Liver (tissue), 9 donors: ENCODE results near the gene PTPRD. TPM values are rescaled to one million over a fixed set of nuclear protein-coding genes. Genes with fewer than 3 reads are reported as not detected.

ENCODE experiments used
- DNase-seq: peaks from one replicate; pipeline ENCODE4 v3.0.0-alpha.2; 2017; ENCODE audit warnings: low spot score
- H3K27ac ChIP-seq, 2 donors: one replicate each; pipeline ENCODE4 v1.7.0; 2013; ENCODE audit warnings: inconsistent platforms in 2 of 2, low read length in 2 of 2, control low read depth in 1 of 2, low read depth in 1 of 2, mild to moderate bottlenecking in 1 of 2
- H3K27me3 ChIP-seq, 4 donors: one replicate each; pipeline versions ENCODE4 v1.6.1 to v1.7.0; 2013; ENCODE audit warnings: low read length in 3 of 4, inconsistent platforms in 1 of 4, mild to moderate bottlenecking in 1 of 4, moderate library complexity in 1 of 4; ENCODE audit not compliant: control insufficient read depth in 4 of 4, insufficient read depth in 4 of 4
- H3K36me3 ChIP-seq, 4 donors: one replicate each; pipeline versions ENCODE4 v1.6.1 to v1.7.0; 2013; ENCODE audit warnings: low read length in 3 of 4, mild to moderate bottlenecking in 3 of 4, low read depth in 1 of 4, moderate library complexity in 1 of 4; ENCODE audit not compliant: control insufficient read depth in 4 of 4, insufficient read depth in 3 of 4
- H3K4me1 ChIP-seq, 4 donors: one replicate each; pipeline versions ENCODE4 v1.6.1 to v1.7.0; 2013; ENCODE audit warnings: low read length in 3 of 4, mild to moderate bottlenecking in 3 of 4, moderate library complexity in 1 of 4; ENCODE audit not compliant: control insufficient read depth in 4 of 4, insufficient read depth in 4 of 4
- H3K4me3 ChIP-seq, 3 donors: one replicate each; pipeline versions ENCODE4 v1.6.1 to v1.7.0; 2013; ENCODE audit warnings: low read length in 3 of 3, control low read depth in 1 of 3, low read depth in 1 of 3, mild to moderate bottlenecking in 1 of 3
- H3K9ac ChIP-seq, 2 donors: one replicate each; pipeline ENCODE4 v1.7.0; 2013; ENCODE audit warnings: low read length in 2 of 2, mild to moderate bottlenecking in 2 of 2, moderate library complexity in 2 of 2, control low read depth in 1 of 2, low read depth in 1 of 2
- H3K9me3 ChIP-seq, 4 donors: one replicate each; pipeline versions ENCODE4 v1.6.1 to v1.7.0; 2013; ENCODE audit warnings: low read length in 3 of 4; ENCODE audit not compliant: control insufficient read depth in 4 of 4
- CTCF ChIP-seq: fragments of 150-350 bp; IDR thresholded peaks from 2 replicates; pipeline ENCODE4 v1.5.1; 2017; ENCODE audit warnings: improper control_type of control experiment, low read depth, low read length; ENCODE audit not compliant: missing input control
- FOXA2 ChIP-seq: IDR thresholded peaks from 2 replicates; pipeline ENCODE4 v1.6.1; 2016; ENCODE audit warnings: antibody characterized with exemption
- RAD21 ChIP-seq, 2 donors: IDR thresholded peaks; 2 replicates each; pipeline ENCODE4 v1.6.1; 2016; ENCODE audit warnings: antibody characterized with exemption in 2 of 2, mild to moderate bottlenecking in 2 of 2
- REST ChIP-seq: IDR thresholded peaks from 2 replicates; pipeline ENCODE4 v1.6.1; 2016; ENCODE audit warnings: antibody characterized with exemption, mild to moderate bottlenecking
- YY1 ChIP-seq: IDR thresholded peaks from 2 replicates; pipeline ENCODE4 v1.6.1; 2016; ENCODE audit warnings: antibody characterized with exemption, mild to moderate bottlenecking
- WGBS: extraction: QIAGEN DNeasy Blood & Tissue Kit; methylation state at CpG from one replicate; pipeline ENCODE4 v1.1.7; 2013; 5-methylcytosine and 5-hydroxymethylcytosine counted together
- polyA plus RNA-seq, 2 donors: library from polyadenylated mRNA; stranded (reverse) in 1 of 2; unstranded in 1 of 2; fragments of 200-250 nt in 1 of 2; fragments of >200 nt in 1 of 2; fragmentation: Nextera tagmentation in 1 of 2; extraction: Ambion mirVana in 1 of 2; gene quantifications; one replicate each; pipeline versions ENCODE4 v1.2.1 to v1.2.3, GENCODE V29; 2013 to 2015
- total RNA-seq, 2 donors: library from RNA; depleted of rRNA; stranded (reverse); fragments of >200 nt; gene quantifications; one replicate each; pipeline ENCODE4 v1.2.3, GENCODE V29; 2014
- donor health status: healthy.
- donor health status: healthy.
- donor health status: healthy.
- donor health status: healthy.
- donor health status: healthy.

PTPRD gene
- total and polyA plus RNA-seq, 4 donors: 0.78 to 34.2 (median 4.7) TPM

DNA sequence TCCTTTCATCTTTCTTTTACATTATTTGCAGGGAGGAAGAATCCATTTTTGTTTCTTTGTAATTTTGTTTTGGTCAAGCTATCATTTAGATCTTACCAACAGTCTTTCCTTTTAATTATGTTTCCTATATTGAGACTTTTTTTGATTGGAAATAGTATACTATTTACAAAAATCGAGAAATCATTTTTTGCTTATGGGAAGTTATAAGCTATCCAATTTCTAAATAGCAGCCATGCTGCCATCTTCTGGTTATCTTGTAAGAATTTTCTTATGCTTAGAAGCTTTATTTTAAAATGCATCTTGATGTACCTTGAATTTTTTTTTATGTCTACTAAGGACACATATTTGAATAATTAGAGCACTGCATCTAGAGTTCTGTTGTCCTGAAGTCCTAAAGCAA, 821.2 kb downstream of the PTPRD start:
- no peak for DNase-seq
- no peak overlapping the region for H3K4me3 ChIP-seq
- H3K36me3 ChIP-seq: no peaks in the 10 kb centered on the region
- H3K9ac ChIP-seq: no peak overlapping the region
- TF ChIP-seq CTCF: no peak
- TF ChIP-seq RAD21 (IDR thresholded peaks at IDR 0.05): peak; percentile 36 to 39
- no peak for TF ChIP-seq REST
- peaks cover 0 to 6% (median 1%) of the 10 kb centered on the region in 4 donors for H3K4me1 ChIP-seq
- H3K27ac ChIP-seq: no peak overlapping the region
- H3K9me3 ChIP-seq: no peaks in the 10 kb centered on the region
- WGBS: 38% methylated on average over 1 of the region's 1 CpG
- no peaks in the 10 kb centered on the region for H3K27me3 ChIP-seq

- Histone ChIP-seq H3K9me3 (no peaks in the 10 kb centered on the region), H3K27ac (peak overlapping the region in 1 of 2 donors; percentile 25), H3K4me3 (no peak overlapping the region), H3K36me3 (no peaks in the 10 kb centered on the region), H3K4me1 (peaks cover 0 to 6% (median 1%) of the 10 kb centered on the region in 4 donors), H3K9ac (no peak overlapping the region), H3K27me3 (no peaks in the 10 kb centered on the region)
- TF ChIP-seq FOXA2 (no peak), YY1 (no peak), RAD21 (IDR thresholded peaks at IDR 0.05) (peak; percentile 87 to 89), REST (no peak), CTCF (peak; percentile 78)
- WGBS: 9% methylated on average over 1 of the region's 1 CpG
- DNase-seq: no peak
These were observed 822.5 kb downstream of the PTPRD start for GRCh38 chr9:9790216-9790872.
